GM12865 (cell line): ENCODE measurements around the gene SMR3A.

Experiments
- DNase-seq: peaks from one replicate; pipeline ENCODE4 v3.0.0; 2010; ENCODE audit warnings: low read depth
- H3K4me3 ChIP-seq: 2 replicates; pipeline ENCODE4 v1.5.1; 2011; ENCODE audit warnings: mild to moderate bottlenecking, low read depth, low read length, control low read depth
- CTCF ChIP-seq: IDR thresholded peaks from 2 replicates; pipeline ENCODE4 v1.5.1; 2011; ENCODE audit warnings: low read length, control low read depth, low read depth, inconsistent platforms; ENCODE audit not compliant: insufficient read depth; ENCODE audit errors: missing control alignments

Gene SMR3A

GRCh38 chr4:70356185-70356584 lies 4.4 kb upstream of the SMR3A start:
- TF ChIP-seq CTCF: no peak
- DNase-seq: no peak
- H3K4me3 ChIP-seq: no peak overlapping the region

GRCh38 chr4:70359115-70359661 lies 1.4 kb upstream of the SMR3A start:
- DNase-seq: no peak
- H3K4me3 ChIP-seq: no peak overlapping the region
- TF ChIP-seq CTCF: no peak

- no peak overlapping the region for H3K4me3 ChIP-seq
- TF ChIP-seq CTCF: no peak
- no peak for DNase-seq
Measured at GRCh38 chr4:70364002-70364401, 3.4 kb downstream of the SMR3A start.

GRCh38 chr4:70365479-70365878 lies 4.9 kb downstream of the SMR3A start:
- peak; percentile 14 for DNase-seq
- no peak overlapping the region for H3K4me3 ChIP-seq
- TF ChIP-seq CTCF: no peak

GRCh38 chr4:70367813-70368212 lies 7.3 kb downstream of the SMR3A start:
- no peak overlapping the region for H3K4me3 ChIP-seq
- TF ChIP-seq CTCF: no peak
- no peak for DNase-seq

GRCh38 chr4:70371987-70372386 lies 11.4 kb downstream of the SMR3A start:
- no peak for TF ChIP-seq CTCF
- DNase-seq: no peak
- no peak overlapping the region for H3K4me3 ChIP-seq

GRCh38 chr4:70372760-70373159 lies 12.2 kb downstream of the SMR3A start:
- TF ChIP-seq CTCF: no peak
- DNase-seq: no peak
- H3K4me3 ChIP-seq: no peak overlapping the region
